Gastrocnemius medialis (tissue), 4 donors: ENCODE data around the gene NXT1. TPM values are rescaled to one million over a fixed set of nuclear protein-coding genes. Genes with fewer than 3 reads are reported as not detected.

ENCODE experiments used
- ATAC-seq, 2 donors: fragments of 150-250 bp; one replicate each; pipeline ENCODE4 v1.9.1; 2016
- DNase-seq, 2 donors: peaks; one replicate each; pipeline ENCODE4 v3.0.0-alpha.2; 2019
- H3K27ac ChIP-seq, 4 donors: fragments of 200-600 bp; sonication (generic); 1 replicate in 1 of 4; 2 replicates in 3 of 4; pipeline ENCODE4 v1.5.1; 2016 to 2018; ENCODE audit warnings: mild to moderate bottlenecking in 2 of 4, moderate library complexity in 1 of 4
- H3K27me3 ChIP-seq, 3 donors: fragments of 200-600 bp; sonication (generic) in 2 of 3; 1 replicate in 1 of 3; 2 replicates in 2 of 3; pipeline versions ENCODE4 v1.5.1 to v1.6.0; 2016 to 2019; ENCODE audit warnings: mild to moderate bottlenecking in 1 of 3, moderate library complexity in 1 of 3
- H3K36me3 ChIP-seq, 2 donors: fragments of 200-600 bp; sonication (generic) in 1 of 2; one replicate each; pipeline ENCODE4 v1.5.1; 2017 to 2018
- H3K4me1 ChIP-seq, 2 donors: fragments of 200-600 bp; sonication (generic) in 1 of 2; one replicate each; pipeline ENCODE4 v1.5.1; 2016 to 2017; ENCODE audit warnings: mild to moderate bottlenecking in 2 of 2
- H3K4me3 ChIP-seq, 4 donors: fragments of 200-600 bp; sonication (generic) in 3 of 4; 1 replicate in 1 of 4; 2 replicates in 3 of 4; pipeline ENCODE4 v1.5.1; 2016 to 2019; ENCODE audit warnings: mild to moderate bottlenecking in 2 of 4
- H3K9me3 ChIP-seq, 3 donors: fragments of 200-600 bp; sonication (generic) in 2 of 3; 1 replicate in 1 of 3; 2 replicates in 2 of 3; pipeline ENCODE4 v1.5.1; 2016 to 2019
- POLR2A ChIP-seq, 2 donors: fragments of 450-650 bp; IDR thresholded peaks; one replicate each; pipeline ENCODE4 v1.6.1; 2017; ENCODE audit warnings: antibody characterized with exemption in 2 of 2, mild to moderate bottlenecking in 2 of 2, moderate library complexity in 2 of 2
- in situ Hi-C, 4 donors: fragments of 200-750 bp; cut with MboI; loops; one replicate each; pipeline versions ENCODE4 v1.15.0 to v1.8.0; 2017; ENCODE audit warnings: low sequenced_read_pairs in 4 of 4
- intact Hi-C: fragments of 100-400 bp; cut with DNase I; formaldehyde crosslinking; loops from one replicate; pipeline ENCODE4 v1.15.1; 2023; ENCODE audit warnings: low total_unique reads
- total RNA-seq, 4 donors: library from RNA; depleted of rRNA; stranded (reverse); fragments of >200 nt; gene quantifications; one replicate each; pipeline versions ENCODE4 v1.1.0 to v1.2.3, GENCODE V29; 2016
- TF ChIP-seq, protein P1 (sequence below), 5 experiments: fragments of 450-650 bp in 3 of 5; fragments of 200-600 bp in 2 of 5; sonication (generic) in 2 of 5; IDR thresholded peaks in 4 of 5; conservative IDR thresholded peaks in 1 of 5; 1 replicate in 4 of 5; 2 replicates in 1 of 5; pipeline ENCODE4 v1.5.1; 2016 to 2019; ENCODE audit warnings: antibody characterized with exemption in 5 of 5, mild to moderate bottlenecking in 3 of 5, moderate library complexity in 3 of 5

The NXT1 gene
- total RNA-seq, 4 donors from 2014 or later: 15.2 to 17.9 (median 15.9) TPM

DNA sequence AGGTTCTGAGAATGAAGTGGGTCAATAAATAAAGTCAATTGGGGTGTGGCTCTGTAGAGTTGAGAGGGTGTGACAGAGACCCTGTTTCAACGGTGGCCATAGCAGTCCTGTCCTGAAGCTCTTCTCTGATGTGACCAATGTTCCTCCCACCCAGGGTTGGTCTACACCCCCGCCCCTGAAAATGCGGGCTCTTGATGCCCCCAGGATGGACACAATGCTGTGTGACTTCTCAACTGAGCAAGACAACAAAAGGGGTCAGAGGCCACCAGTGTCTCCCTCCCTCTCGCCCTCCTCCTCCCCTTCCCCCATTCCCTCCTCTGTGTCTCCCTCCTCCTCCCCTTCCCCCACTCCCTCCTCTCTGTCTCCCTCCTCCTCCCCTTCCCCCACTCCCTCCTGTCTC, 41.7 kb upstream of the NXT1 start:
- ATAC-seq (no peak), DNase-seq (no peak)
- H3K4me3 ChIP-seq: no peak overlapping the region
- no peaks in the 10 kb centered on the region for H3K36me3 ChIP-seq
- no peaks in the 10 kb centered on the region for H3K27me3 ChIP-seq
- in situ Hi-C loops (no loop called here), intact Hi-C loops (no loop called here)
- H3K4me1 ChIP-seq: no peaks in the 10 kb centered on the region
- TF ChIP-seq POLR2A (IDR thresholded peaks at IDR 0.05): no peak
- TF ChIP-seq, protein P1, sequence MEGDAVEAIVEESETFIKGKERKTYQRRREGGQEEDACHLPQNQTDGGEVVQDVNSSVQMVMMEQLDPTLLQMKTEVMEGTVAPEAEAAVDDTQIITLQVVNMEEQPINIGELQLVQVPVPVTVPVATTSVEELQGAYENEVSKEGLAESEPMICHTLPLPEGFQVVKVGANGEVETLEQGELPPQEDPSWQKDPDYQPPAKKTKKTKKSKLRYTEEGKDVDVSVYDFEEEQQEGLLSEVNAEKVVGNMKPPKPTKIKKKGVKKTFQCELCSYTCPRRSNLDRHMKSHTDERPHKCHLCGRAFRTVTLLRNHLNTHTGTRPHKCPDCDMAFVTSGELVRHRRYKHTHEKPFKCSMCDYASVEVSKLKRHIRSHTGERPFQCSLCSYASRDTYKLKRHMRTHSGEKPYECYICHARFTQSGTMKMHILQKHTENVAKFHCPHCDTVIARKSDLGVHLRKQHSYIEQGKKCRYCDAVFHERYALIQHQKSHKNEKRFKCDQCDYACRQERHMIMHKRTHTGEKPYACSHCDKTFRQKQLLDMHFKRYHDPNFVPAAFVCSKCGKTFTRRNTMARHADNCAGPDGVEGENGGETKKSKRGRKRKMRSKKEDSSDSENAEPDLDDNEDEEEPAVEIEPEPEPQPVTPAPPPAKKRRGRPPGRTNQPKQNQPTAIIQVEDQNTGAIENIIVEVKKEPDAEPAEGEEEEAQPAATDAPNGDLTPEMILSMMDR (IDR thresholded peaks at IDR 0.05 in 4 of 5, conservative IDR thresholded peaks at IDR 0.05 in 1 of 5): no peak
- H3K27ac ChIP-seq: no peak overlapping the region
- no peaks in the 10 kb centered on the region for H3K9me3 ChIP-seq

DNA sequence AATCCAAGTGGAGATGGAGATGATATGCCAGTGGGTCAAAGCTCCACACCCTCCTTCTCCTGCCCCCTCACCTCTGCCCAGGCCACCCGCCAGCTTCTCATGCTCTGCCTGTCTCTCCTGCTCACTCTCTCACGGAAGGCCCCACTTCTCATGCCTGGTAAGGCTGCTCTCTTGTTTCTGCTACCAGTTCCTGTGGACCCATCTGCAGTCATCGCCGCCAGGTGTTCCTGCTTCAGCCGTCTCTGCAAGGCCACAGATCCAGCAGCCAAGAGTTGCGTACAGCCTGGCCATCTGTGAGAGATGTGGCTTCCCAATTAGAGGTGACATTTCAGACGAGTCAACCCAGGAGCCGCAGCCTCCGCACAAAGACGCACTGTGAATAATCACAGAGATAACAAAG, 40.8 kb upstream of the NXT1 start:
- DNase-seq (no peak), ATAC-seq (no peak)
- no peak overlapping the region for H3K27ac ChIP-seq
- H3K4me1 ChIP-seq: no peaks in the 10 kb centered on the region
- intact Hi-C loops (no loop called here), in situ Hi-C loops (no loop called here)
- no peaks in the 10 kb centered on the region for H3K36me3 ChIP-seq
- no peaks in the 10 kb centered on the region for H3K9me3 ChIP-seq
- TF ChIP-seq, protein P1 (IDR thresholded peaks at IDR 0.05 in 4 of 5, conservative IDR thresholded peaks at IDR 0.05 in 1 of 5): no peak
- no peak for TF ChIP-seq POLR2A (IDR thresholded peaks at IDR 0.05)
- no peaks in the 10 kb centered on the region for H3K27me3 ChIP-seq
- H3K4me3 ChIP-seq: no peak overlapping the region

DNA sequence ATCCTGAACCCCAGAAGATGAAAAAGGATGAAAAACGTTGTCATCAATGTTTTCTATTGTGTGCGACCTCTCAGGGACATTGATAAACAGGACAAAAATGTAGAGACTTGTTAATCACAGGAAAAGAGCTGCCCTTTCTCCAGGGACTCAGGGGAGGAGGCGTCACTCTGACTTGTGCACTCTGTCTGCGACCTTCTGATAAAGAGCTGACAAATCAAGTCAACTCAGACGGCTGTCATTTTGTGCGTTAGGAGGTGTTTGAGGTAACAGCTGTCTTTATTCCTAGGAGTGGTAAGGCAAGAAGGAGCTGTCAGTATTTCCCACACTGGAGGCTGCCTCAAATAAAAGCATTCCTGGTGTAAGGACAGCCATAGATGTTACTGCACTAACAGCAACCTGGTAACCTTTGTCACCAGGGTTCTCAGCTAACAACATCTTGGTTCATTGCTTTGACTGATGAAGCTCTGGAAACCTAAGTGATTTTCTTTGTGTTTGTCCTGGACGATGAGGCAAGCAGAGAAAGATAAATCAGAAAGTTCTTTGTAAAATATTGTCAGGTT, 38.6 kb upstream of the NXT1 start:
- intact Hi-C loops (no loop called here), in situ Hi-C loops (no loop called here)
- no peaks in the 10 kb centered on the region for H3K27me3 ChIP-seq
- DNase-seq (no peak), ATAC-seq (no peak)
- H3K4me1 ChIP-seq: no peaks in the 10 kb centered on the region
- H3K9me3 ChIP-seq: no peaks in the 10 kb centered on the region
- H3K4me3 ChIP-seq: no peak overlapping the region
- H3K27ac ChIP-seq: no peak overlapping the region
- no peaks in the 10 kb centered on the region for H3K36me3 ChIP-seq
- TF ChIP-seq, protein P1 (IDR thresholded peaks at IDR 0.05 in 4 of 5, conservative IDR thresholded peaks at IDR 0.05 in 1 of 5): no peak

DNA sequence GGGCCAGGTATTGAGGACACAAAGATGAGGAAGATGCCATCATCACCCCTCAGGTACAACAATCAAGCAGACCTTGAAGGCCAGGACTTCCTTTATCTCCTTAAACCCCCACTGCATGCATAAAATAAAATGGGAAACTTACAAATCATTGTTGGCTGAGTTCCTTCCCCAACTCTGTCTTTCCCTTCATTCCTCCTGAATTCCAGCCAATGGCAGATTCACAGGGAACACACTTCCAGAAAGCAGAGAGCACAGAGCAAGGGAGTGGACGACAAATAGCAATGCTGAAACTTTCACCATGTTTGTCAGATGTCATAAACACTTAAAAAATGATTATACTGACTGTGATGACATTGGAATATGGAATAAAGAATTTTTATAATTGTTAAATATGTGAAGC, 37.3 kb upstream of the NXT1 start:
- TF ChIP-seq, protein P1 (IDR thresholded peaks at IDR 0.05 in 4 of 5, conservative IDR thresholded peaks at IDR 0.05 in 1 of 5): no peak
- TF ChIP-seq POLR2A (IDR thresholded peaks at IDR 0.05): no peak
- Histone ChIP-seq H3K36me3 (no peaks in the 10 kb centered on the region), H3K27ac (no peak overlapping the region), H3K4me3 (no peak overlapping the region), H3K9me3 (no peaks in the 10 kb centered on the region), H3K27me3 (no peaks in the 10 kb centered on the region), H3K4me1 (no peaks in the 10 kb centered on the region)
- in situ Hi-C loops: no loop called here
- ATAC-seq (no peak), DNase-seq (no peak)
- intact Hi-C loops: no loop called here

DNA sequence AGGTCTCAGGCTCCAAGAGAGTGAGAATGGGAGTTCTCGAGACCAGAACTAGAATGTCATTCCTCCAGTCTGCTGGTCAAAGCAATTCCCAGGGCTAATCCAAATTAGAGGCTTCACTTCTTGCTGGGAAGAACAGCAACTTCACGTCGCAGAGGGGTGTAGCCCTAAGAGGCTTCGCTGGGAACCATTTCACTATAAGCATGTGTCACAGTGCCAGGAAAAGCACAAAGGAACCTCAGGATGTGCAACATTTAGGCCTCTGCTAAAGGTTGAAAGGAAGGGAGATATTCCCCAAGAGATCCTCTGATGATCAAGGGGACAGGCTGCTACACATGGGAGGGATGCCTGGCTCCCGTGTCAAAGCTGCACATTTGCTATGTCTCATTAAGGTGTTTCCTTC, 35.9 kb upstream of the NXT1 start:
- Histone ChIP-seq H3K4me3 (no peak overlapping the region), H3K27ac (peak overlapping the region in 3 of 4 donors; percentile 10 to 61 (median 48)), H3K9me3 (no peaks in the 10 kb centered on the region), H3K4me1 (no peaks in the 10 kb centered on the region), H3K27me3 (no peaks in the 10 kb centered on the region), H3K36me3 (no peaks in the 10 kb centered on the region)
- intact Hi-C loops: no loop called here
- TF ChIP-seq, protein P1 (IDR thresholded peaks at IDR 0.05 in 4 of 5, conservative IDR thresholded peaks at IDR 0.05 in 1 of 5): no peak
- TF ChIP-seq POLR2A (IDR thresholded peaks at IDR 0.05): no peak
- ATAC-seq: no peak
- DNase-seq: no peak
- in situ Hi-C loops: no loop called here
